BE2C (cell line): ENCODE measurements around the gene CERK.
A peak's percentile ranks its signal among the peaks of the same experiment; 100 is the strongest.

Source experiments
- DNase-seq: peaks from one replicate; pipeline ENCODE4 v3.0.0-alpha.2; 2020
- H3K27me3 ChIP-seq: fragments of 250-450 bp; sonication (Bioruptor Pico); 2 replicates; pipeline ENCODE4 v1.5.1; 2020; ENCODE audit warnings: mild to moderate bottlenecking
- H3K36me3 ChIP-seq: fragments of 250-450 bp; sonication (Bioruptor Pico); 2 replicates; pipeline ENCODE4 v1.5.1; 2020; ENCODE audit warnings: mild to moderate bottlenecking
- H3K4me1 ChIP-seq: fragments of 250-450 bp; sonication (Bioruptor Pico); 2 replicates; pipeline ENCODE4 v1.5.1; 2020
- H3K4me3 ChIP-seq: 2 replicates; pipeline ENCODE4 v1.5.1; 2011; ENCODE audit warnings: low read depth, low read length
- H3K9me3 ChIP-seq: fragments of 250-450 bp; sonication (Bioruptor Pico); 2 replicates; pipeline ENCODE4 v1.5.1; 2020
- TF ChIP-seq, protein P1 (sequence below): IDR thresholded peaks from 2 replicates; pipeline ENCODE4 v1.5.1; 2012; ENCODE audit warnings: mild to moderate bottlenecking, low read depth, low read length

CERK gene

DNA sequence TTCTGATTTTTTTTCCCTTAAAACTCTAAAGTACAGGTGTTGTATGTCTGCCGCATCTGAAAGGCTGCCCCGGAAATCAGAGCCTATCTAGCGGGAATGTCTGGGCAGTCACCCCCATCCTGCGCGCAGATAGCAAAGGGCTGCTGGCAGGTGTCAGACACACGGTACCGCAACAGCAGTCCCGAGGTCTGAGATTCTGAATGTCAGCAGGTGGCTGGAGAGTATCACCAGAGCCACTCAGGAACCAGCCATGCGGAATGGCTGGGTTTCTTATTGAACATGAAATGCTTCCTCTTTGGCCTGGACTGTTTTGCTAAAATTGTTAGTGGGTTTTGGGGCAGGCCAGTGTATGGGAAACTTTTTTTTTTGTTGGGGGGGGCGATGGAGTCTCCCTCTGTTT, 53.3 kb downstream of the CERK start:
- Histone ChIP-seq H3K4me1 (peaks cover 24% of the 10 kb centered on the region), H3K4me3 (no peak overlapping the region), H3K27me3 (no peaks in the 10 kb centered on the region), H3K9me3 (no peaks in the 10 kb centered on the region), H3K36me3 (peaks cover 63% of the 10 kb centered on the region)
- DNase-seq: peak; percentile 65
- TF ChIP-seq, protein P1, sequence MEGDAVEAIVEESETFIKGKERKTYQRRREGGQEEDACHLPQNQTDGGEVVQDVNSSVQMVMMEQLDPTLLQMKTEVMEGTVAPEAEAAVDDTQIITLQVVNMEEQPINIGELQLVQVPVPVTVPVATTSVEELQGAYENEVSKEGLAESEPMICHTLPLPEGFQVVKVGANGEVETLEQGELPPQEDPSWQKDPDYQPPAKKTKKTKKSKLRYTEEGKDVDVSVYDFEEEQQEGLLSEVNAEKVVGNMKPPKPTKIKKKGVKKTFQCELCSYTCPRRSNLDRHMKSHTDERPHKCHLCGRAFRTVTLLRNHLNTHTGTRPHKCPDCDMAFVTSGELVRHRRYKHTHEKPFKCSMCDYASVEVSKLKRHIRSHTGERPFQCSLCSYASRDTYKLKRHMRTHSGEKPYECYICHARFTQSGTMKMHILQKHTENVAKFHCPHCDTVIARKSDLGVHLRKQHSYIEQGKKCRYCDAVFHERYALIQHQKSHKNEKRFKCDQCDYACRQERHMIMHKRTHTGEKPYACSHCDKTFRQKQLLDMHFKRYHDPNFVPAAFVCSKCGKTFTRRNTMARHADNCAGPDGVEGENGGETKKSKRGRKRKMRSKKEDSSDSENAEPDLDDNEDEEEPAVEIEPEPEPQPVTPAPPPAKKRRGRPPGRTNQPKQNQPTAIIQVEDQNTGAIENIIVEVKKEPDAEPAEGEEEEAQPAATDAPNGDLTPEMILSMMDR: no peak

DNA sequence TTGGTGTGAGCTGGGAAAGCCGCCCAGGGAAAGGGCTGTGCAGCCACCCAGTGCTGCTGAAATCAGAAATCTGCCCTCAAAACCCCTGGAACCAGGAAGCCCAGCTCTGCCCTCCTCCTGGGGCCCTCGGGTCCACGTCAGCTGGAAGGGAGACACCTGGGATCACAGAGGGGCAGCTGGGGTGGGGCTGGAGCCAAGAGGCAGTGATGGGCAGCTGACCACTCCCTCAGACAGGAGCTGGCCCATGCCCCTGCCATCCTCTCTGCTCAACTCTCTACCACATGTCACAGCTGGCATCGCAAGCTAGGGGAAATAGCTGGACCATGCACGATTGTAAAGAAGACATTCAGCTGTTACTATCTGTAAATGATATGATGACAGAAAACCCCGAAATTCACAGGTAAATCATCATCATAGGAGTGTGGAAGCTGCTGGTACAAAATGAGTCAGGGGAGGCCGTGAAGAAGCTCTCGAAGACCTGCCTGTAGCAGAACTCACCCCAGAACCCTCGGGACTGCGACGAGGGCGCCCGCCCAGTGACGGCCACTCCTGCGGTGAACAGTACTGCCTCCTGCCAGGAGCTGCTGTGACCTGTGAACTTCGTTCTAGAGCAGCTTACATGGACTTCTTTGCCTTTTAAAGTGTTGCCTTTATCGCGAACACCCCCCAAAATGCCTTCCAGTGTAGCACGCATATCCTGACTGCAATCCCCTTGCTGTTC, 55.9 kb downstream of the CERK start:
- H3K36me3 ChIP-seq: peaks cover 59% of the 10 kb centered on the region
- H3K9me3 ChIP-seq: no peaks in the 10 kb centered on the region
- H3K27me3 ChIP-seq: no peaks in the 10 kb centered on the region
- H3K4me3 ChIP-seq: no peak overlapping the region
- no peak for DNase-seq
- H3K4me1 ChIP-seq: peaks cover 24% of the 10 kb centered on the region
- TF ChIP-seq, protein P1: no peak

DNA sequence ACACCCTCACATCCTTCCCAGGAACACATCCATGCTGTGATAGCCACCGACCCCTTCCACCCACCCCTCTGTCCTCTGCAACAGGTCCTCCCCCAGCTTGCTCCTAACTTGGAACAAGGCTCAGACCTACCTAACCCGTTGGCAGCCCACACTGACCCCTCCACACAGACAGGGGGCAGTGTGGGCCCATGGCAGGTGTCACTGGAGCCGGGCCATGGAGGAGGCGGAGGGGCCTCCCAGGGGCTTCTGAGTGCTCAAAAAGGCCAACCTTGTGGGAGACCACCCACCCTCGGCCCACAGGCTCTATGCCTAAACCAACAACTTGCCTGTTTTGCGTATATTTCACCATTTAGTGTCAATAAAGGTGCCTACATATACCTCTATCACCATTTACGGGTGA, 57.0 kb downstream of the CERK start:
- peaks cover 19% of the 10 kb centered on the region for H3K4me1 ChIP-seq
- TF ChIP-seq, protein P1: peak; percentile 66
- H3K4me3 ChIP-seq: no peak overlapping the region
- H3K27me3 ChIP-seq: no peaks in the 10 kb centered on the region
- no peaks in the 10 kb centered on the region for H3K9me3 ChIP-seq
- peaks cover 57% of the 10 kb centered on the region for H3K36me3 ChIP-seq
- DNase-seq: peak; percentile 53

DNA sequence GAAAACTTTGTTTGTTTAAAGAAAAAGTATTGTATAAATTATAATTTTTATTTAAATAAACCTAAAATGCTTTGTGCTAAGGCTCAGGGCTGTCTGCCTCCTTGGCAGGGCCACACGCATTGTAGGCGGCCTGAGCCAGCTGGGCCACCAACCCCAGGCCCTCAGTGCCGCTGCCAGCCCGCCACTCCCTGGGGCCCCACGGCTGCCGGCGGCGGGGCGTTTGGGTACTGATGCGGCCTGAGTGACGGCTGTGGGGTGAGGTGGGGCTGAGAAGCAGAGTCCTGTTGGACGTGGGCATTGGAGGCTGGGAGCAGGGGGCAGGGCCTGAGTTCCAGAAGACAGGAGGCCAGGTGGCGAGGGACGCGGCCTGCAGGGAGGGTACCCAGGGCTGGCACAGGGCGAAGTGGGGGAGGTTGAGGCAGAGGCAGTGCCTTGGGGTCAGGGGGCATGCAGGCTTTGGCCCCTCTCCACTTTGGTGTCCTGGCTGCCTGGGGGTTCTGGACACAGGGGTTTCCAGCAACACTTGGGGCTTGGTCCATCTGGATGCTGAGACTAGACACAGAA, 58.3 kb downstream of the CERK start:
- H3K27me3 ChIP-seq: no peaks in the 10 kb centered on the region
- H3K36me3 ChIP-seq: peaks cover 57% of the 10 kb centered on the region
- no peak overlapping the region for H3K4me3 ChIP-seq
- DNase-seq: no peak
- H3K9me3 ChIP-seq: no peaks in the 10 kb centered on the region
- TF ChIP-seq, protein P1: no peak
- H3K4me1 ChIP-seq: peaks cover 10% of the 10 kb centered on the region

DNA sequence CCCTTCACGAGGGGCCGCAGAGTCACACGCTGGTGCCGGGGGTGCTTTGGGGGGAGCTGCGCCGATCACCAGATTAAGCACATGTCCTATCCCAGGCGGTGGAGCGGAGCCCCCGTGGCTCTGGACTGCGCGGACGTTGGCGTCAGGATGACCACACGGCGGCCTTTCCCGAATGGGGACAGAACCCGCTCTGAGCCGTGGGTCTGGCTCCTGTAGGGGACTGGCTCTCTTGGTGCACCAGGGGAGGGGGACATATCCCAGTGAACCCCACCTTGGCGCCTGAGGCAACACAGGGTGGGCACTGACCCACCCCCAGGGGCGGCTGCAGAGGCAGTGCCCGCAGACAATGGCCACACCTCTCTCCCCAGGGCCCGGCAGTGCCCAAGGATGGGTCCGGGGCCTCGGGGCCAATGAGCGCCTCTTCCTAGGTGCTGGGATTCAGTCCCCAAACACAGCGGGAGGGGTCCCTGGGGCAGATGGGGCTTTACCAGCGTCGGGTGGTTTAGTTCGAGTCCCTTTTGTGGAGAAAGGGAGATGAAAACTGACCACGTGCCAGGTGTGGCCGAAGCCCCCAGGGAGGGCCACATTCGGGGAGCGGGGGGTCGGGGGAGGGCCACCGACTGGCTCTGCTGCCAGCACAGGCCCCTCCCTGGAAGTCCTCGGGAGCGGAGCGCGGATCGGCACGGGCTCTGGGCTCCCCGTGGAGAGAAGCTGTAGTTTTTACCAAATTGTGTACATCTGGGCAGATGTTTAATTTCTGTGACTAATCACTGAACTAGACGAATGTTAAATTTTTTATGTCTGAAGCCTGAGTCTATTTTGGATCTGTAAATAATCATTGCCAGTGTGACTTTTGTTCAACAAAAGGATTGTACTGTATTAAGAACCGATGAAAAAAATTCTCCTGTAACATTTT, 59.0 kb downstream of the CERK start:
- Histone ChIP-seq H3K27me3 (no peaks in the 10 kb centered on the region), H3K9me3 (no peaks in the 10 kb centered on the region), H3K4me3 (no peak overlapping the region), H3K4me1 (peaks cover 3% of the 10 kb centered on the region; the same call in 1 of the 2 replicates), H3K36me3 (peaks cover 60% of the 10 kb centered on the region)
- TF ChIP-seq, protein P1: no peak
- DNase-seq: no peak
